GM18951 (cell line): ENCODE measurements around the gene CARD10.

Experiments
- POLR2A ChIP-seq: IDR thresholded peaks from 4 replicates; pipeline ENCODE4 v1.6.1; 2011; ENCODE audit warnings: mild to moderate bottlenecking; ENCODE audit not compliant: insufficient read length, insufficient read depth; ENCODE audit errors: extremely low read depth
- in situ Hi-C: fragments of 300-500 bp; cut with MboI; formaldehyde crosslinking; loops from one replicate; pipeline ENCODE4 v1.12.0; 2022; ENCODE audit warnings: low sequenced_read_pairs, mixed read lengths, inconsistent platforms; ENCODE audit not compliant: unreplicated experiment

CARD10 gene, protein sequence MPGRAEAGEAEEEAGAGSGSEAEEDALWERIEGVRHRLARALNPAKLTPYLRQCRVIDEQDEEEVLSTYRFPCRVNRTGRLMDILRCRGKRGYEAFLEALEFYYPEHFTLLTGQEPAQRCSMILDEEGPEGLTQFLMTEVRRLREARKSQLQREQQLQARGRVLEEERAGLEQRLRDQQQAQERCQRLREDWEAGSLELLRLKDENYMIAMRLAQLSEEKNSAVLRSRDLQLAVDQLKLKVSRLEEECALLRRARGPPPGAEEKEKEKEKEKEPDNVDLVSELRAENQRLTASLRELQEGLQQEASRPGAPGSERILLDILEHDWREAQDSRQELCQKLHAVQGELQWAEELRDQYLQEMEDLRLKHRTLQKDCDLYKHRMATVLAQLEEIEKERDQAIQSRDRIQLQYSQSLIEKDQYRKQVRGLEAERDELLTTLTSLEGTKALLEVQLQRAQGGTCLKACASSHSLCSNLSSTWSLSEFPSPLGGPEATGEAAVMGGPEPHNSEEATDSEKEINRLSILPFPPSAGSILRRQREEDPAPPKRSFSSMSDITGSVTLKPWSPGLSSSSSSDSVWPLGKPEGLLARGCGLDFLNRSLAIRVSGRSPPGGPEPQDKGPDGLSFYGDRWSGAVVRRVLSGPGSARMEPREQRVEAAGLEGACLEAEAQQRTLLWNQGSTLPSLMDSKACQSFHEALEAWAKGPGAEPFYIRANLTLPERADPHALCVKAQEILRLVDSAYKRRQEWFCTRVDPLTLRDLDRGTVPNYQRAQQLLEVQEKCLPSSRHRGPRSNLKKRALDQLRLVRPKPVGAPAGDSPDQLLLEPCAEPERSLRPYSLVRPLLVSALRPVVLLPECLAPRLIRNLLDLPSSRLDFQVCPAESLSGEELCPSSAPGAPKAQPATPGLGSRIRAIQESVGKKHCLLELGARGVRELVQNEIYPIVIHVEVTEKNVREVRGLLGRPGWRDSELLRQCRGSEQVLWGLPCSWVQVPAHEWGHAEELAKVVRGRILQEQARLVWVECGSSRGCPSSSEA

DNA sequence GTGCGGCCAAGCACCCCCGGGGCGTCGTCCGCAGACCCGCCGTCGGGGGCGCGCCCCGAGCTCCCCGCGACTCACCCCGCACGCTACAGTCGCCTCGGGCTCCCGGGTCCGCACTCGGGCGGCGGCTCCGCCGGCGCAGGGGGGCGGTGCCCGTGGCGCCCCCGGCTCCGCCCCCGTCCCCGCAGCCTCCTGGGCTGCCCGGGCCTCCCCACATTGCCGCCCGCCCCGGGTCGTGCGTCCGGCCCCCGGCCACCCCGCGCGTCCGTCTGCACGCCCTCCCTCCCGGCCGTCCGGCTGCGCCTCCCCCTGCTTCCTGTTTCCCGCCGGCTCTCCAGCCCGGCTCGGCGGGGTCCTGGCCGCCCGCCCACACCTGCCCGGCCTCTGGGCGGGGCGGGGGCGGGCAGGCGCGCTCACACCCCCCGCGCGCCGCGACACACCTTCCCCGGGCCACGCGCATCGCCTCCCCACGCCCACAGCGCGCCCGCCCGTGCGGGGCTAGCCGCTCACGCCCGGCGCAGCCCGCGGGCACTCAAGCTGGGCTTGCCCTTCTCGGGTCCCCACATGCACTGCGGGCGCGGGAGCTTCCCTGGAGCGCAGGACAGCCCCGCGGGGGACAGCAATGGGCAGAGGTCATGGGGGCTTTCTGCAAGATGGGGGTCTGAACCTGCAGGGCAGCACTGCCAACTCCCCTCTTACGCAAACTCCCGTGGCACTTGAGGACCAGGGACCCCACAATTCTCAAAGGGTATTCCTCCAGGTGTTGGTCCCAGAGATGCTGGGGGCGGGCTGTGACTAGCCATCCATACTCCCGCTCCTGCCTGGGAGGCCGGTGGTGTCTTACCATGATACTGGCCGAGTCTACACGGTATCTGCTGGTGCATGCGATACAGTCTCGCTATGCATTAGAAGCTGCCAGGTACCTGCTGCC is at the start of gene CARD10:
Gene CARD10 (minus strand): TSS at position 148 of the 928 bp plus-strand sequence. CDS start 215 bp downstream, outside the sequence.
- TF ChIP-seq POLR2A = no peak
- in situ Hi-C loops = no loop called here

DNA sequence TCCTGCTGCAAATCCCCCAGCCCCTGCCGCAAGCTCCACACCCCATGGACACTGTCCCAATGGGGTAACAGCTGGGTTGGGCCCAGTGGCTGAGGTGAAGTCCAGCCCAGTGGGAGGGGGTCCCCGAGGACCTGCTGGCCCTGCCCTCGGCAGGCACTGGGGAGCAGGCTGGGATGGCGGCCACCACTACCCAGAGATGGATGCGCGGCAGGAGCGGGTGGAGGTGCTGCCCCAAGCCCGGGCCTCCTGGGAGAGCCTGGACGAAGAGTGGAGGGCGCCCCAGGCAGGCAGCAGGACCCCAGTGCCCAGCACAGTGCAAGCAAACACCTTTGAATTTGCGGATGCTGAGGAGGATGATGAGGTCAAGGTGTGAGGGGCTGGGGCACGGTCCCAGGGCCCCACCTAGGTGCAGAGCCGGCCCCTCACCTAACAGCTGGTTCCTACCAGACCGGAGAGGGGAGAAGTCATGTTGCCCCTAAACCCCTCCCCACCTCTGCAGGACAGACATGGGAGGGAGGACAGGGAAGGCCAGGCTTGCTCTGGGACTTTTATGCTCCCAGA is 49.3 kb upstream of the CARD10 start:
- in situ Hi-C loops = no loop called here
- no peak for TF ChIP-seq POLR2A

DNA sequence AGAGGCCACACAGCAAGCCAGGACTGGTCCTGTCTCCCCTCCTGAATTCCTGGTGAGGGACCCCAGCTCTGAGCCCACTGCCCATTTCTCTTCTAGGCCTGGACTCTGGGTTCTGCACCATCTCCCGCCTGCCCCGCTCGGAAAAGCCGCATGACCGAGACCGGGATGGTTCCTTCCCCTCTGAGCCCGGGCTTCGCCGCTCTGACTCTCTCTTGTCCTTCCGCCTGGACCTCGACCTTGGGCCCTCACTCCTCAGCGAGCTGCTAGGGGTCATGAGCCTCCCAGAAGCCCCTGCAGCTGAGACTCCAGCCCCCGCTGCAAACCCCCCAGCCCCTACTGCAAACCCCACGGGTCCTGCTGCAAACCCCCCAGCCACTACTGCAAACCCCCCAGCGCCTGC is 48.8 kb upstream of the CARD10 start:
- TF ChIP-seq POLR2A = no peak
- in situ Hi-C loops = no loop called here

DNA sequence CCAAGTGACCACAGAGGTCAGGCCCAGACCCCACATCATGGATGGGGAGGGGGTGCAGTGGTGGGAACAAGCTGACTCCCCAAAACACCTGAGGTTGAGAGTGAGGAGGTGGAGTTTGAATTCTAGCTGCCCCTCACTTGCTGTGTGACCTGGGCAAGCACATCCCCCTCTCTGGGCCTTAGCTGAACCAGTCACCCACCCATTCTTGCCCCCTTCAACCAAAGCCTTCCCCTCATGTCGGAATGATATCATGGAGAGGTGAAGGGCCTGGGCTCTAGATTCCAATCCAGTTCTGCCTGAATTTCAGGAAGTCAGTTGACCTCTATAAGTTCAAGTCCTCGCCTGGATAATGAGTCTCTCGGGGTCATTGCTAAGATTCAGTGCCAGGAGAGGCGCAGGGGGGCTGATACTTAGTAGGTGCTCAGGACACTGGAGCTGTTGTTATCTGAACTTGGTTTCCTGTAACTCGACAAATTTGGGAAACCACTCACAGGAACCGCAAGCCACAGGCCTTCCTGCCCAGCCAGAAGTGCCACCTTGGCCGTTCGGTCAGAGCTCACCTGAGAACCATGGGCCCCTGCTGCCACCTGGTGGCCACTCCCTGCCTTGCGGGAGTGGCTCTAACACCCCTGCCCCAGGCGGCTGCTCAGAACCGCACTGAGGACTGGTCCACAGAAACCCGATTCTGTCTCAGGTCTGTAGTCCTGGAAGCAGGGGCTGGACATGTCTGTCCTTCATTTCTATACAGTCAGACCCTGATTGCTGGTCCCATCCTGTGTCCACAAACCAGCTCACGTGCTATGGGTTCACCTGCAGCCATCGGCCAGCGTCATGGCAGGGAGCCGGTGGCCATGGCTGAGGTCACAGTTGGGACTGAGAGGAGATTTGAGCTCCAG is 47.9 kb upstream of the CARD10 start:
- TF ChIP-seq POLR2A = no peak
- in situ Hi-C loops = no loop called here

DNA sequence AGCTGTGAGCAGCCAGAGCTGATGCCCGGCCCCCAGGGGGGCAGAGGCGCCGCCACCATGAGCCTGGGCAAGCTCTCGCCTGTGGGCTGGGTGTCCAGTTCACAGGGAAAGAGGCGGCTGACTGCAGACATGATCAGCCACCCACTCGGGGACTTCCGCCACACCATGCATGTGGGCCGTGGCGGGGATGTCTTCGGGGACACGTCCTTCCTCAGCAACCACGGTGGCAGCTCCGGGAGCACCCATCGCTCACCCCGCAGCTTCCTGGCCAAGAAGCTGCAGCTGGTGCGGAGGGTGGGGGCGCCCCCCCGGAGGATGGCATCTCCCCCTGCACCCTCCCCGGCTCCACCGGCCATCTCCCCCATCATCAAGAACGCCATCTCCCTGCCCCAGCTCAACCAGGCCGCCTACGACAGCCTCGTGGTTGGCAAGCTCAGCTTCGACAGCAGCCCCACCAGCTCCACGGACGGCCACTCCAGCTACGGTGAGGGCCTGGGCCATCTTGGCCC is 47.2 kb upstream of the CARD10 start:
- in situ Hi-C loops = no loop called here

DNA sequence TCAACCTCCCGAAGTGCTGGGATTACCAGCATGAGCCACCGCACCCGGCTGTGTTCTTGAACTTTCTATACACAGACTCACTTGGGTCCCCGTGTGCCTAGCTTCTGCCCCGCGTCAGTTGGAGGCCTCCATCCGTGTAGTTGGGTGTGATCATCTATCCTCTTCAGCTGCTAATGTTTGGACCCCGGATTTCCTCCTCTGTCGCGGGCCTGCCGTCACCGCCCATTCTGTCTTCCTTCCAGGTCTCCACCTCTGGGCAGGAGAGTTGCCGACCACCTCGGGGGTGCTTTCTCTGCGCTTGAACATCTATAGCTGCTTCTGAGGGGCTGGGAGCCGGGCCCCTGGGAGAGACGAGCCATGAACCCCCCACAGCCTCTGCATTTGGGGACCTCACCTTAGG is 46.6 kb upstream of the CARD10 start:
- in situ Hi-C loops = no loop called here
- no peak for TF ChIP-seq POLR2A

More for the DNA sequence above, 47.2 kb upstream of the CARD10 start:
- TF ChIP-seq POLR2A = no peak

- no peak for TF ChIP-seq POLR2A
- in situ Hi-C loops = no loop called here
These were observed 45.0 kb upstream of the CARD10 start for GRCh38 chr22:37564111-37564711.

- TF ChIP-seq POLR2A = no peak
- in situ Hi-C loops = no loop called here
These were observed 44.2 kb upstream of the CARD10 start for GRCh38 chr22:37563153-37564081.

- TF ChIP-seq POLR2A = no peak
- in situ Hi-C loops = no loop called here
These were observed 43.0 kb upstream of the CARD10 start for GRCh38 chr22:37562049-37562875.
